ENCODE results near the gene RO60.

The RO60 gene

DNA sequence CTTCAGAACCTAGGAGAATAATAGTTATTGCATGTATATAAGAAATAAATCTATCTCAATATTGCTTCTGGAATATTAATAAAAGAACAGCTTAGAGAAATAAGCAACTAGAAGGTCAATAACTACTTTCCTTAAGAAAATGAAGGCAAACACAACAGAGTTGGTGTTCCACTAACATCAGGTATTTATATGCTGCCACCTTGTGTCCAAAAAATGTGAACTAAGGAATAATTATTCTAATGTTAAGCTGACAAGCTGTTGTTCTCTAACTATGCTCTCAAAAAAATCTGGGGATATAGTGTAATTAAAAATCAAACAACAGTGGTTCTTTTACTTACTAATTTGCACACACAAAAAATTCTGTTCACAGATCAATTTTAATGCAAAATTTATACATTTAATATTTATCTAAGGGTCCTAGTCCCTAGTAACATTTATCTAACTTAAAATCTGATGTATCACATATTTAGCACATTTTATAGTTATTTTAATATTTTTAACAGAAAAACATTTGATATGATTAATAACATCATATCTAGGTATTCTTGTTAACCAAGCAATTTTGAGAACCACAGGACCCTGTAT is 39.9 kb upstream of the RO60 start:
- no peaks in the 10 kb centered on the region for H3F3A ChIP-seq (ENCODE audit: insufficient read depth, low read length)
- DNase-seq, result peak; percentile 73
- no peaks in the 10 kb centered on the region for H3K9me2 ChIP-seq (replicated peaks; ENCODE audit: insufficient read depth, low read length)
- H3K79me2 ChIP-seq (ENCODE audit: low read length), result no peaks in the 10 kb centered on the region
- H3K4me1 ChIP-seq (ENCODE audit: low read length), result no peaks in the 10 kb centered on the region
- peaks cover 5% of the 10 kb centered on the region; the same call in 1 of the 2 replicates for H3K36me3 ChIP-seq (replicated peaks; ENCODE audit: insufficient read depth, low read length)
- no peak overlapping the region for H3K27ac ChIP-seq (ENCODE audit: low read length)
- no peak overlapping the region for H2AFZ ChIP-seq (ENCODE audit: low read length)
- no peak overlapping the region for H3K4me3 ChIP-seq (ENCODE audit: low read length)
- TF ChIP-seq EZH2phosphoT487 (IDR thresholded peaks at IDR 0.05; ENCODE audit: low read length), result no peak
- TF ChIP-seq, protein P1, sequence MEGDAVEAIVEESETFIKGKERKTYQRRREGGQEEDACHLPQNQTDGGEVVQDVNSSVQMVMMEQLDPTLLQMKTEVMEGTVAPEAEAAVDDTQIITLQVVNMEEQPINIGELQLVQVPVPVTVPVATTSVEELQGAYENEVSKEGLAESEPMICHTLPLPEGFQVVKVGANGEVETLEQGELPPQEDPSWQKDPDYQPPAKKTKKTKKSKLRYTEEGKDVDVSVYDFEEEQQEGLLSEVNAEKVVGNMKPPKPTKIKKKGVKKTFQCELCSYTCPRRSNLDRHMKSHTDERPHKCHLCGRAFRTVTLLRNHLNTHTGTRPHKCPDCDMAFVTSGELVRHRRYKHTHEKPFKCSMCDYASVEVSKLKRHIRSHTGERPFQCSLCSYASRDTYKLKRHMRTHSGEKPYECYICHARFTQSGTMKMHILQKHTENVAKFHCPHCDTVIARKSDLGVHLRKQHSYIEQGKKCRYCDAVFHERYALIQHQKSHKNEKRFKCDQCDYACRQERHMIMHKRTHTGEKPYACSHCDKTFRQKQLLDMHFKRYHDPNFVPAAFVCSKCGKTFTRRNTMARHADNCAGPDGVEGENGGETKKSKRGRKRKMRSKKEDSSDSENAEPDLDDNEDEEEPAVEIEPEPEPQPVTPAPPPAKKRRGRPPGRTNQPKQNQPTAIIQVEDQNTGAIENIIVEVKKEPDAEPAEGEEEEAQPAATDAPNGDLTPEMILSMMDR (IDR thresholded peaks at IDR 0.05; ENCODE audit: low read length), result peak; percentile 64
- no peaks in the 10 kb centered on the region for H4K20me1 ChIP-seq (ENCODE audit: insufficient read depth, low read length)
- no peaks in the 10 kb centered on the region for H3K27me3 ChIP-seq (replicated peaks; ENCODE audit: insufficient read depth, low read length)
- H3K4me2 ChIP-seq (ENCODE audit: low read depth, low read length), result no peak overlapping the region
- no peaks in the 10 kb centered on the region for H3K9me3 ChIP-seq (replicated peaks; ENCODE audit: insufficient read depth, low read length)
- no peak overlapping the region for H3K9ac ChIP-seq (ENCODE audit: low read length)

- Histone ChIP-seq H4K20me1 (ENCODE audit: insufficient read depth, low read length) (no peaks in the 10 kb centered on the region; the same call in 1 of the 2 replicates), H3K36me3 (replicated peaks; ENCODE audit: insufficient read depth, low read length) (peaks cover 2% of the 10 kb centered on the region; the same call in 1 of the 2 replicates), H3K9me3 (replicated peaks; ENCODE audit: insufficient read depth, low read length) (no peaks in the 10 kb centered on the region), H3K9ac (ENCODE audit: low read length) (no peak overlapping the region), H3K79me2 (ENCODE audit: low read length) (peaks cover 5% of the 10 kb centered on the region; the same call in 1 of the 2 replicates), H3K4me3 (ENCODE audit: low read length) (no peak overlapping the region), H3K4me1 (ENCODE audit: low read length) (no peaks in the 10 kb centered on the region), H3K9me2 (replicated peaks; ENCODE audit: insufficient read depth, low read length) (no peaks in the 10 kb centered on the region), H3K27ac (ENCODE audit: low read length) (no peak overlapping the region), H2AFZ (ENCODE audit: low read length) (no peak overlapping the region), H3K27me3 (replicated peaks; ENCODE audit: insufficient read depth, low read length) (no peaks in the 10 kb centered on the region), H3F3A (ENCODE audit: insufficient read depth, low read length) (no peaks in the 10 kb centered on the region), H3K4me2 (ENCODE audit: low read depth, low read length) (no peak overlapping the region)
- DNase-seq, result no peak
- no peak for TF ChIP-seq EZH2phosphoT487 (IDR thresholded peaks at IDR 0.05; ENCODE audit: low read length)
- TF ChIP-seq, protein P1 (IDR thresholded peaks at IDR 0.05; ENCODE audit: low read length), result no peak
- TF ChIP-seq EZH2 (optimal IDR thresholded peaks at IDR 0.05; ENCODE audit: low read depth, low read length), result no peak
Observed at GRCh38 chr1:193025218-193025617, 34.2 kb upstream of the RO60 start.

- H3K4me1 ChIP-seq (ENCODE audit: low read length), result no peaks in the 10 kb centered on the region
- no peak for TF ChIP-seq EZH2 (optimal IDR thresholded peaks at IDR 0.05; ENCODE audit: low read depth, low read length)
- TF ChIP-seq, protein P1 (IDR thresholded peaks at IDR 0.05; ENCODE audit: low read length), result no peak
- TF ChIP-seq EZH2phosphoT487 (IDR thresholded peaks at IDR 0.05; ENCODE audit: low read length), result no peak
- peaks cover 39% of the 10 kb centered on the region for H3K79me2 ChIP-seq (ENCODE audit: low read length)
- no peaks in the 10 kb centered on the region for H3F3A ChIP-seq (ENCODE audit: insufficient read depth, low read length)
- no peaks in the 10 kb centered on the region for H3K9me3 ChIP-seq (replicated peaks; ENCODE audit: insufficient read depth, low read length)
- H3K27me3 ChIP-seq (replicated peaks; ENCODE audit: insufficient read depth, low read length), result no peaks in the 10 kb centered on the region
- H4K20me1 ChIP-seq (ENCODE audit: insufficient read depth, low read length), result no peaks in the 10 kb centered on the region; the same call in 1 of the 2 replicates
- H3K4me3 ChIP-seq (ENCODE audit: low read length), result no peak overlapping the region
- no peak overlapping the region for H3K9ac ChIP-seq (ENCODE audit: low read length)
- H3K4me2 ChIP-seq (ENCODE audit: low read depth, low read length), result no peak overlapping the region
- no peak overlapping the region for H3K27ac ChIP-seq (ENCODE audit: low read length)
- no peak for DNase-seq
- H3K36me3 ChIP-seq (replicated peaks; ENCODE audit: insufficient read depth, low read length), result no peaks in the 10 kb centered on the region; the same call in 1 of the 2 replicates
- H2AFZ ChIP-seq (ENCODE audit: low read length), result no peak overlapping the region
- H3K9me2 ChIP-seq (replicated peaks; ENCODE audit: insufficient read depth, low read length), result no peaks in the 10 kb centered on the region
Observed at GRCh38 chr1:193030280-193030679, 29.1 kb upstream of the RO60 start.

Measured in MM.1S (cell line).